ENCODE data around the gene CDKL2.

DNA sequence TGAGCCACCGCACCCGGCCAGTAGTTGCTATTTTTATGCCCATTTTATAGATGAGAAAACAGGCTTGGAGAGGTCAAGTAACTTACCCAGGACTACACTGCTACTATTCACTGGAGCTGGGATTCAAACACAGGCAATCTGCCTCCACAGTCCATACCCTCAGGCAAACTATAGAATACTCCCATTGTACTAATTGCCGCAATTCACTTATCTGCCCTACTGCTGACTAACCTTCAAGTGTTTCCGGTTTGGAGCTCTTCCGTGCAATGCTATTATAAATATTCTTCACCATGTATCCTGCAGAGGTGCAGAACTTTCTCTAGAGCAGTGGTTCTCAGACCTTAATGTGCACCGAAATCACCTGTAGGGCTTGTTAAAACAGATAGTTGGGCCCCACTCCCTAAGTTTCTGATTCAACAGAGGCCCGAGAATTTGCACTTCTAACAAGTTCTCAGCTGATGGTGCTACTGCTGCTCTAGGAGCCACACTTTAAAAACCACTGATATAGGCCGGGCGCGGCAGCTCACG, 44.7 kb upstream of the CDKL2 start:
- TF ChIP-seq, protein P1, sequence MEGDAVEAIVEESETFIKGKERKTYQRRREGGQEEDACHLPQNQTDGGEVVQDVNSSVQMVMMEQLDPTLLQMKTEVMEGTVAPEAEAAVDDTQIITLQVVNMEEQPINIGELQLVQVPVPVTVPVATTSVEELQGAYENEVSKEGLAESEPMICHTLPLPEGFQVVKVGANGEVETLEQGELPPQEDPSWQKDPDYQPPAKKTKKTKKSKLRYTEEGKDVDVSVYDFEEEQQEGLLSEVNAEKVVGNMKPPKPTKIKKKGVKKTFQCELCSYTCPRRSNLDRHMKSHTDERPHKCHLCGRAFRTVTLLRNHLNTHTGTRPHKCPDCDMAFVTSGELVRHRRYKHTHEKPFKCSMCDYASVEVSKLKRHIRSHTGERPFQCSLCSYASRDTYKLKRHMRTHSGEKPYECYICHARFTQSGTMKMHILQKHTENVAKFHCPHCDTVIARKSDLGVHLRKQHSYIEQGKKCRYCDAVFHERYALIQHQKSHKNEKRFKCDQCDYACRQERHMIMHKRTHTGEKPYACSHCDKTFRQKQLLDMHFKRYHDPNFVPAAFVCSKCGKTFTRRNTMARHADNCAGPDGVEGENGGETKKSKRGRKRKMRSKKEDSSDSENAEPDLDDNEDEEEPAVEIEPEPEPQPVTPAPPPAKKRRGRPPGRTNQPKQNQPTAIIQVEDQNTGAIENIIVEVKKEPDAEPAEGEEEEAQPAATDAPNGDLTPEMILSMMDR (IDR thresholded peaks at IDR 0.05; ENCODE audit: insufficient read depth, low read length, poor library complexity, severe bottlenecking): no peak
- TF ChIP-seq EZH2phosphoT487 (conservative IDR thresholded peaks at IDR 0.05; ENCODE audit: low read length): no peak
